ENCODE data around the gene PDILT.

Gene PDILT

DNA sequence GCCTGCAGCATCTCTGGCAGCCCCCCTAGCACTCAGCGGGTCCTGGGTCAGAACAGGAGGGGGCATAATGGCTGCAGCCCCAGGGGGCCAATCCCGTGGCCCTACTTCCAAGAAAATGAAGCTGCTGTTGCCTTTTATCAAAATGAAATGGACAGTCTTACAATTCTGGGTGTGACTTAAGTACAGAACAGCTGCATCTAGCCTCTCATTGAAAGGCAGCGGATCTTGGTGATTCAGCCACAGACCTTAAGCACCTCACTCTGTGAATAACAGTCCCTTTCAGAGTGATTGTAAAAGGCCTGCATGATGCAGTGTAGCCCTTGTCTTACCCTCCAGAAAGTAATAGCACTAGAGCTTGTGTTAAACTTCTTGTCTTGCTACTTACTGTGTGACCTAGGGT is 40.5 kb downstream of the PDILT start:
- TF ChIP-seq, protein P1, sequence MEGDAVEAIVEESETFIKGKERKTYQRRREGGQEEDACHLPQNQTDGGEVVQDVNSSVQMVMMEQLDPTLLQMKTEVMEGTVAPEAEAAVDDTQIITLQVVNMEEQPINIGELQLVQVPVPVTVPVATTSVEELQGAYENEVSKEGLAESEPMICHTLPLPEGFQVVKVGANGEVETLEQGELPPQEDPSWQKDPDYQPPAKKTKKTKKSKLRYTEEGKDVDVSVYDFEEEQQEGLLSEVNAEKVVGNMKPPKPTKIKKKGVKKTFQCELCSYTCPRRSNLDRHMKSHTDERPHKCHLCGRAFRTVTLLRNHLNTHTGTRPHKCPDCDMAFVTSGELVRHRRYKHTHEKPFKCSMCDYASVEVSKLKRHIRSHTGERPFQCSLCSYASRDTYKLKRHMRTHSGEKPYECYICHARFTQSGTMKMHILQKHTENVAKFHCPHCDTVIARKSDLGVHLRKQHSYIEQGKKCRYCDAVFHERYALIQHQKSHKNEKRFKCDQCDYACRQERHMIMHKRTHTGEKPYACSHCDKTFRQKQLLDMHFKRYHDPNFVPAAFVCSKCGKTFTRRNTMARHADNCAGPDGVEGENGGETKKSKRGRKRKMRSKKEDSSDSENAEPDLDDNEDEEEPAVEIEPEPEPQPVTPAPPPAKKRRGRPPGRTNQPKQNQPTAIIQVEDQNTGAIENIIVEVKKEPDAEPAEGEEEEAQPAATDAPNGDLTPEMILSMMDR (conservative IDR thresholded peaks at IDR 0.05; ENCODE audit: low read depth, low read length): no peak
- H3K4me3 ChIP-seq (ENCODE audit: low read depth, low read length): no peak overlapping the region
- no peak for DNase-seq (ENCODE audit: low read depth)

DNA sequence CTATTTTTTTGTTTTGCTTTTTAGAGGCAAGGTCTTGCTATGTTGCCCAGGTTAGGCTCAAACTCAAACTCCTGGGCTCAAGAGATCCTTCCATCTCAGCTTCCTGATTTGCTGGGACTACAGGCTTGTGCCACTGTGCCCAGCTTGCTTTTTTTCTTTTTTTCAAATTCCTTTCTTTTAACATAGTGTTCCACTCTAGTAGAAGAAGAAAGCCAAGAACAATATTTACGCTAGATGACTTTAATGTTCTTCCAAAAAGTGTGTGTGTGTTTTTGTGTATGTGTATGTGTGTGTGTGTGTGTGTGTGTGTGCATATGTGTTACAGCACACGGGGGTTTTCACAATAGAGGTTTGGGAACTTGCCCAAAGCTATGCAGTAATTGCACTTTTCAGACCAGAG is 41.3 kb downstream of the PDILT start:
- no peak for DNase-seq (ENCODE audit: low read depth)
- TF ChIP-seq, protein P1 (conservative IDR thresholded peaks at IDR 0.05; ENCODE audit: low read depth, low read length): no peak

DNA sequence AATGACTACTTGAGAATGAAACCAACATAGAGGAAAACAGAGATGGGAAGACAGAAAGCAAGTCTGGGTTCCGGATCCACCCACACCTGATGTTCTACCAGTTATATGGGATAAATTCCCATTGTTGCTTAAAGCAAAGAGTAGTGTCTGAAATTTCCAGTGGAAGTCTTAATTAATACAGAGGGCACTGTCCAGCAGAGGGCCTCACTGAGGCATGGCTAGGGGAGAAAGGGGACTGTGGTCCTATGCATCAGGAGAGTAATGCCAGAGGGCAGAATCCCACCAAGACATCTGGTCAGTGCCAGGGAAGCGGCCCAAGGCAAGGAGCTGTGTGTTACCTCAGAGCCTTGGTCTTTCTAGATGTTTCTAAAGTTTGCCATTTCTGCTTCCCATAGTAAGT is 44.5 kb downstream of the PDILT start:
- TF ChIP-seq, protein P1 (conservative IDR thresholded peaks at IDR 0.05; ENCODE audit: low read depth, low read length): no peak
- no peak for DNase-seq (ENCODE audit: low read depth)

More for the DNA sequence above, 41.3 kb downstream of the PDILT start:
- H3K4me3 ChIP-seq (ENCODE audit: low read depth, low read length): no peak overlapping the region

DNA sequence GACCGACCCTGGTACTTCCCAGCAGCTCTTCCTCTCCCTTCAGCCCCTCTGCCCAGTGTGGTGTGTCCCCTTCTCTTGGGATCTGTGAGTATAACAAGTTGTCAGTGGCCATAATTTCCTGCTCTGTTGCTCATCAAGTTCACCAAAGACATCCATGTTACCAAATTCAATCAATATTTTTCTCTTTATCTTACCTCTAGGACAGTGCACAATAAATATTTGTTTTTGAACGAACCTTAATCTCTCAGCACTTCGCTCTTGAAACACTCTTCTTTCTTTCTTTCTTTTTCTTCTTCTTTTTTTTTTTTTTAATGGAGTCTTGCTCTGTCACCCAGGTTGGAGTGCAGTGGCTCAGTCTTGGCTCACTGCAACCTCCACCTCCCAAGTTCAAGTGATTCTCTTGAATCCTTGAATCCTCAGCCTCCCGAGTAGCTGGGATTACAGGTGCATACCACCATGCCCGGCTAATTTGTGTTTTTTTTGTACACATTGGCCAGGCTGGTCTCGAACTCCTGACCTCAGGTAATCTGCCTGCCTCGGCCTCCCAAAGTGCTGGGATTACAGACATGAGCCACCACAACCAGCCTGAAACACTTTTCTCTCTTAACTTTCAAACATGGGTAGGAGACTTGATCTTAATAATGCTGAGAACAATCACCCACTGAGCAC is 49.3 kb downstream of the PDILT start:
- TF ChIP-seq, protein P1 (conservative IDR thresholded peaks at IDR 0.05; ENCODE audit: low read depth, low read length): no peak
- H3K4me3 ChIP-seq (ENCODE audit: low read depth, low read length): no peak overlapping the region
- DNase-seq (ENCODE audit: low read depth): no peak

More for the DNA sequence above, 44.5 kb downstream of the PDILT start:
- H3K4me3 ChIP-seq (ENCODE audit: low read depth, low read length): no peak overlapping the region

DNA sequence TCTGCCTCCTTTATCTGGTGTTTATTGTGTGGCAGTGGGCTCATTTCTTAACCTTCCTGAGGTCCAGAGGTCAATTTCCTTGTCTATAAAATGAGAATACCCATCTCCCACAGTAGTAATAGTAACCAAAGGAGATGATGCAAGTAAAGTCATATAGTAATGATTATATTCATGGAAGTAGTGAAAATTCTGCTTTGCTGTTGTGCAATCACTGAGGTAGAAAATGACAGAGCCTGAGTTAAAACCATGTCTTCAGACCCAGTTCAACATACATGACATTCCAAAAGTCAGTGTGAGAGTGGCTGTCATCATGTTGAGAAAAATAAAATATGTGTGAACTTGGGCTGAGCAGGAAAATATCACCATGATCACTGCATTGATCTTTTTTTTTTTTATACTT is 51.2 kb downstream of the PDILT start:
- H3K4me3 ChIP-seq (ENCODE audit: low read depth, low read length): no peak overlapping the region
- TF ChIP-seq, protein P1 (conservative IDR thresholded peaks at IDR 0.05; ENCODE audit: low read depth, low read length): no peak
- DNase-seq (ENCODE audit: low read depth): no peak

DNA sequence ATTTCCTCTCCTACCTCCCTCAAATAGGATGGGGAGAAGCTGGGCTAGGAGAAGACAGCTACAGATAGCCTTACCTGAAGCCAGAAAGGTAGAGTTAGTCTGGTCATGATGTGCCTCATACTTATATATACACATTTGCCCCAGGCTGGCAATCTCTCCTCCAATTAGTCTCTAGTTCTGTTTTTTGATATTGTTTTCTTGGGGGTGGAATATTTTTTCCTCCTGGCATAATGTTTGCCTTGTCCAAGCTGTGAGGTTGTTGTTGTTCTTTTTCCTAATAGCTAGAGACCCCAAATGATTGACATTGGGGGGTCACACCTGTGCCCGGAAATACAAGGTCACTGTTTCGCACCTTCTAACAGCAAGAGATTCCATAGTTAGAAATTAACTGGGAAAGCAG is 51.9 kb downstream of the PDILT start, which contains the start of gene UMOD:
Gene UMOD (minus strand): TSS at position 101 of the 400 bp plus-strand sequence. CDS start 1,978 bp downstream, outside the sequence.
- no peak for DNase-seq (ENCODE audit: low read depth)
- TF ChIP-seq, protein P1 (conservative IDR thresholded peaks at IDR 0.05; ENCODE audit: low read depth, low read length): no peak
- no peak within 1 kb of the TSS for H3K4me3 ChIP-seq (ENCODE audit: low read depth, low read length)

DNA sequence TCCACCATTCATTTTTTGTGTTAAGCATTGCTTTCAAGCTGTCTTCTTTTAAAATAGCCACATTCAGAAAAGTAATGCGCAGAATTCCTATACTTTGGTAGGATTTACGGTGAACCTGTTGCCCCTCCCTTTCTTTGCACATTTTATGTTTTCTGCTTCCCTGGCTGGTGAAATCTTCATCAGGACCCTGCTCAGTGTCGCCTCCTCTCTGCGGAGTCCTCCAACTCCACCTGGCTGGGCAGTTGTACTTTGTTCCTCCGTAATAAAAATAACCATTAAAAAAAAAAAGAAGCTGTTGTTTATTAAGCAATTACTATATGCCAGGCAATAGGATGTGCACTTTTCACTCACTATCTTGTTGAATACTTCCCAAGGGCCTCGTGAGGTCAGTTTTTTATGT is 54.9 kb downstream of the PDILT start:
- DNase-seq (ENCODE audit: low read depth): no peak
- TF ChIP-seq, protein P1 (conservative IDR thresholded peaks at IDR 0.05; ENCODE audit: low read depth, low read length): no peak
- no peak overlapping the region for H3K4me3 ChIP-seq (ENCODE audit: low read depth, low read length)

Measured in choroid plexus epithelial cell (primary cell).